Type B pancreatic cell (in vitro differentiated cells): ENCODE data around the gene LIG1. TPM values are rescaled to one million over a fixed set of nuclear protein-coding genes. Genes with fewer than 3 reads are reported as not detected.

Experiments
- DNase-seq: peaks from one replicate; pipeline ENCODE4 v3.0.0; 2021; ENCODE audit warnings: mixed read lengths; ENCODE audit not compliant: unreplicated experiment; ENCODE audit errors: extremely low spot score
- H3K27ac Mint-ChIP-seq: 2 replicates; pipeline ENCODE4 v1.8.0; 2021; ENCODE audit warnings: mild to moderate bottlenecking, mixed read lengths
- H3K27me3 Mint-ChIP-seq: 2 replicates; pipeline ENCODE4 v1.8.0; 2021; ENCODE audit warnings: mixed read lengths
- H3K36me3 Mint-ChIP-seq: 2 replicates; pipeline ENCODE4 v1.8.0; 2021; ENCODE audit warnings: mixed read lengths
- H3K4me1 Mint-ChIP-seq: one replicate; pipeline ENCODE4 v1.8.0; 2021; ENCODE audit warnings: mixed read lengths; ENCODE audit not compliant: unreplicated experiment
- H3K4me3 Mint-ChIP-seq: 2 replicates; pipeline ENCODE4 v1.8.0; 2021; ENCODE audit warnings: mild to moderate bottlenecking, mixed read lengths
- H3K9me3 Mint-ChIP-seq: 2 replicates; pipeline ENCODE4 v1.8.0; 2021; ENCODE audit warnings: mixed read lengths
- total RNA-seq: library from RNA; stranded (reverse); gene quantifications from 2 replicates; pipeline ENCODE4 v1.2.1, GENCODE V29; 2021; ENCODE audit warnings: low replicate concordance
- TF ChIP-seq, protein P1 (sequence below): fragments of 200-600 bp; sonication (generic); conservative IDR thresholded peaks from 2 replicates; pipeline ENCODE4 v1.5.0; 2021; ENCODE audit warnings: antibody characterized with exemption, mild to moderate bottlenecking

LIG1 gene
- total RNA-seq, 1 donor from 2014 or later, result 84.9 TPM

DNA sequence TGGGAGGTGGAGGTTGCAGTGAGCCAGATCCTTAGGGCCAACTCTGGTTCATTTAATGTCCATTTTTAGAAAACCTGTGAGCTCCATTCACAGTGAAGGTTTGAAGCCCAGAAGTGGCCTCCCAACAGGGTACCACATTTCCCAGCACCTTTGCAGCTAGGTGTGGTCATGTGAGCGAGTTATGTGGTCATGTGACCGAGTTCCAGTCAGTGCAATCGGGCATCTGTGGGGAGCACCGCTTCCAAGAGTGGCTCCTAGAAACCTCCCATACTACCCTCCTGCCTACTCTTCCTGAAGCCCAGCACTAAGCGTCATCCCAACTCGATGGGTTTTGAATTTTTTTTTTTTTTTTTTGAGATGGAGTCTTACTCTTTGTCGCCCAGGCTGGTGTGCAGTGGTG lies 58.9 kb downstream of the LIG1 start:
- Mint-ChIP-seq H3K27ac (no peak overlapping the region), H3K9me3 (no peaks in the 10 kb centered on the region), H3K4me3 (no peak overlapping the region), H3K36me3 (no peaks in the 10 kb centered on the region), H3K4me1 (peaks cover 4% of the 10 kb centered on the region), H3K27me3 (no peaks in the 10 kb centered on the region)
- DNase-seq, result no peak
- TF ChIP-seq, protein P1, sequence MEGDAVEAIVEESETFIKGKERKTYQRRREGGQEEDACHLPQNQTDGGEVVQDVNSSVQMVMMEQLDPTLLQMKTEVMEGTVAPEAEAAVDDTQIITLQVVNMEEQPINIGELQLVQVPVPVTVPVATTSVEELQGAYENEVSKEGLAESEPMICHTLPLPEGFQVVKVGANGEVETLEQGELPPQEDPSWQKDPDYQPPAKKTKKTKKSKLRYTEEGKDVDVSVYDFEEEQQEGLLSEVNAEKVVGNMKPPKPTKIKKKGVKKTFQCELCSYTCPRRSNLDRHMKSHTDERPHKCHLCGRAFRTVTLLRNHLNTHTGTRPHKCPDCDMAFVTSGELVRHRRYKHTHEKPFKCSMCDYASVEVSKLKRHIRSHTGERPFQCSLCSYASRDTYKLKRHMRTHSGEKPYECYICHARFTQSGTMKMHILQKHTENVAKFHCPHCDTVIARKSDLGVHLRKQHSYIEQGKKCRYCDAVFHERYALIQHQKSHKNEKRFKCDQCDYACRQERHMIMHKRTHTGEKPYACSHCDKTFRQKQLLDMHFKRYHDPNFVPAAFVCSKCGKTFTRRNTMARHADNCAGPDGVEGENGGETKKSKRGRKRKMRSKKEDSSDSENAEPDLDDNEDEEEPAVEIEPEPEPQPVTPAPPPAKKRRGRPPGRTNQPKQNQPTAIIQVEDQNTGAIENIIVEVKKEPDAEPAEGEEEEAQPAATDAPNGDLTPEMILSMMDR, result no peak

DNA sequence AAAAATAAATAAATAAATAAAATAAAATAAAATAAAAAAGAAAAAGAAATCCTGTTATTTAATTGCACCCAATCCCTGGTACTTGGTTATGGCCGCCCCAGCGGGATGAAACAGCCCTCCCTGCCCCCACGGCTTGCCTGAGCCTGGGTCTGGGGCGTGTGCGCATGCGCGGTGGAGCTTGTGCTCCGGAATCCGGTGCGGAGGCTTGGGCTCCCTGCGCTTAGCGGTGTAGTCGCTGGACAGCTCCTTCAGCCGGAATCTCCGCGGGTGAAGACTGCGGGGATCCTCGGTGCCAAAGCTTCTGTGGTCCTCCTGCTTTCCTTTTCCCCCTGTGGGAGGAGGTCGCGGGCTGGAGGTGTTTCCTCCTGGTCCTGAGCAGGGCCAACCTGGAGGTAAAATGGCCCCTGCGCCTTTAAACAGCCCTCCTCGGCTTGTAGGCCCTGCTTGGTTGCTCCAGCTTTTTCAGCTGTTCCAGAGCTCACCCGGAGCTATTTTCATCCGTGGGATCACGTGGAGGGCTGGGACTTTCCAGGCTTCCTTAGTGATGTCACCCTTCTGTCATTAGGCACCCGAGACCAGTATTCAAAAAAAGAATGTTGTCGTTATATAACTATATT lies 59.7 kb downstream of the LIG1 start, which contains the start of gene PLA2G4C:
TSS of gene PLA2G4C (minus strand) at position 468 of the 617 bp plus-strand sequence. CDS start 4,288 bp downstream, outside the sequence.
- no peaks in the 10 kb centered on the region for H3K27me3 Mint-ChIP-seq
- peak within 1 kb of the TSS; percentile 76 for H3K27ac Mint-ChIP-seq
- TF ChIP-seq, protein P1, result no peak
- H3K36me3 Mint-ChIP-seq, result no peaks in the 10 kb centered on the region
- peak within 1 kb of the TSS; percentile 76 for H3K4me3 Mint-ChIP-seq
- peaks cover 4% of the 10 kb centered on the region for H3K4me1 Mint-ChIP-seq
- DNase-seq, result peak; percentile 83
- H3K9me3 Mint-ChIP-seq, result no peaks in the 10 kb centered on the region

DNA sequence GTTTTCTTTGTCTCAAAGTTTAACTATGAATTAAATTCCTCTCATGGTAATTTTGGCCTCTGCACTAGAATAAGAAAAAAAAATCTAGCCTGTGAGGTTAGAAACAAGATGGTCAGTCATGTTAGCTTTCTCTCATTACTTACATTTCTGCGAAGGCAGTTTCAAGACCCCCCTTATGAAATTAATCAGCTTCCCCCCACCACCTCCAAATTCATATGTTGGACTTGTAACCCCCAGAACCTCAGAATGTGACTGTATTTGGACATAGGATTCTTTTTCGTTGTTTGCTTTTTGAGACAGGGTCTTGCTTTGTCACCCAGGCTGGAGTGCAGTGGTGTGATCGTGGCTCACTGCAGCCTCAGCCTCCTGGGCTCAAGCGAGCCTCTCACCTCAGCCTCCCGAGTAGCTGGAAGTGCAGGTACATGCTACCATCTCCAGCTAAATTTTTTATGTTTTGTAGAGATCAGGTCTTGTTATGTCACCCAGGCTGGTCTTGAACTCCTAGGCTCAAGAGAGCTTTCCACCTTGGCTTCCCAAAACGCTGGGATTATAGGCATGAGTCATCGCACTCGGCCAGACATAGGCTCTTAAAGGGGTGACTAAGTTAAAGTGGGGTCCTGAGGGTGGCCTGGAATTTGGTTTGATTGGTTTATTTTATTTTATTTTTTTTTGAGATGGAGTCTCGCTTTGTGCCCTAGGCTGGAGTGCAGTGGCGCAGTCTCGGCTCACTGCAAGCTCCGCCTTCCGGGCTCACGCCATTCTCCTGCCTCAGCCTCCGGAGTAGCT lies 61.0 kb downstream of the LIG1 start:
- Mint-ChIP-seq H3K36me3 (no peaks in the 10 kb centered on the region), H3K4me3 (no peak overlapping the region), H3K27me3 (no peaks in the 10 kb centered on the region)

DNA sequence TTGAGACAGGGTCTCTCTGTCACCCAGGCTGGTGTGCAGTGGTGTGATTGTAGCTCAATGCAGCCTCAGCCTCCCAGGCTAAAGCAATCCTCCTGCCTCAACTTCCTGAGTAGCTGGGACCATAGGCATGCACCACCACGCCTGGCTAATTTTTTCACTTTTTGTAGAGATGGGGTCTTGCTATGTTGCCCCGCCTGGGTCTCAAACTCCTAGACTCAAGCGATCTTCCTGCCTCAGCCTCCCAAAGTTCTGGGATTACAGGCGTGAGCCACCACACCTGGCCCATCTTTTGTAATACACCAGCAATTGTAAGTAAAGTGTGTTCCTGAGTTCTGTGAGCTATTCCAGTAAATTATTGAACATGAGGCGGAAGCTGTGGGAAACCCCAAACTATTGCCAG lies 66.2 kb downstream of the LIG1 start:
- TF ChIP-seq, protein P1, result no peak
- no peak overlapping the region for H3K27ac Mint-ChIP-seq
- H3K9me3 Mint-ChIP-seq, result no peaks in the 10 kb centered on the region
- DNase-seq, result no peak
- peaks cover 2% of the 10 kb centered on the region for H3K27me3 Mint-ChIP-seq
- H3K36me3 Mint-ChIP-seq, result no peaks in the 10 kb centered on the region
- H3K4me3 Mint-ChIP-seq, result no peak overlapping the region
- H3K4me1 Mint-ChIP-seq, result no peaks in the 10 kb centered on the region

More for the DNA sequence above, 61.0 kb downstream of the LIG1 start:
- no peaks in the 10 kb centered on the region for H3K9me3 Mint-ChIP-seq
- no peak overlapping the region for H3K27ac Mint-ChIP-seq
- TF ChIP-seq, protein P1, result no peak
- DNase-seq, result no peak
- peaks cover 4% of the 10 kb centered on the region for H3K4me1 Mint-ChIP-seq

DNA sequence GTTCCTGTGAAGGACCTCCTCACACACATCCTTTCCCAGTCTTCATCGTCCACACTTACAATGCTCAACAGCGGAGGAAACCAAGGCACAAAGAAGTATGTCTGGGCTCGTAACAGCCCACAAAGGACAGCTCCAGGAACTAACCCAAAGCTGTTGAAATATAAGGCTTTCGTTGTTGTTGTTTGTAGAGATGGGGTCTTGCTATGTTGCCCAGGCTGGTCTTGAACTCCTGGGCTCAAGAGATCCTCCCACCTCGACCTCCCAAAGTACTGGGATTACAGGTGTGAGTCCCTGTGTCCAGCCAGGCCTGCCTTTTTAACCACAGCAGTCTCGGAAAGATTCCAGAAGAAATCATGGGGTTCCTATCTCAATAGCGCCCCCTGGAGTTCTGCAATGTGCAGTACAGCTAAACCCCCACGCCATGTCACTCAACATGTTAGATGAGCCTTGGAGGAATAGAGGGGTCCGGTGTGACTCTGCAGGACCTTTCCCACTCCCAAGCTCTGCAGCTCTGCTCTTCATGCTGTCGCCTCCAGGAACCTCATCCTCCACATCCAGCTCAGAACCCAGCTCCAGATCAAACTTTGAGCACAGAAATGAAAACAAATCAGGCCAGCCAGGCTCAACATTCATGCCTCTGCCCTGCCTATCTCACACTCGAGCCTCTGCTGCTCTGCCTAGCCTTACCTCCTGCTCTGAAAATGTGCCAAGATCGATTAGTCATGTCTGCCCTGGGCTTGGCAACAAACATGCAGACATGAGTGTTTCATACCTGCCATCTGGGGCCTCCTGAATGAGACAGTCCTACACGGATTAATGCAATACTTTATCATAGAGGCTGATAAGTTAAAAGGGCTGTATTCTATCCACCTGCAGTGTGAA lies 67.0 kb downstream of the LIG1 start:
- no peak overlapping the region for H3K27ac Mint-ChIP-seq
- H3K27me3 Mint-ChIP-seq, result peaks cover 2% of the 10 kb centered on the region
- no peaks in the 10 kb centered on the region for H3K9me3 Mint-ChIP-seq
- no peaks in the 10 kb centered on the region for H3K4me1 Mint-ChIP-seq
- H3K4me3 Mint-ChIP-seq, result no peak overlapping the region
- no peaks in the 10 kb centered on the region for H3K36me3 Mint-ChIP-seq
- TF ChIP-seq, protein P1, result peak; percentile 82
- no peak for DNase-seq
